GM21390 (cell line): Measurements from ENCODE around the gene MVK.
"Not testable (repeated sequence)": the region's sequence is repeated elsewhere in the genome, so short reads cannot be mapped to it uniquely, and the experiment has no call there.

Source experiments
- ATAC-seq: cut with Tn5 transposase; IDR thresholded peaks from one replicate; pipeline ENCODE4 v1.9.1; 2021; ENCODE audit not compliant: unreplicated experiment

The MVK gene

GRCh38 chr12:109588461-109589239 is 15.1 kb downstream of the MVK start:
- ATAC-seq = no peak

- ATAC-seq = no peak
Observed at GRCh38 chr12:109589240-109589590, 15.6 kb downstream of the MVK start.

- ATAC-seq = no peak
Observed at GRCh38 chr12:109589691-109590245, 16.2 kb downstream of the MVK start.

- no peak for ATAC-seq
Observed at GRCh38 chr12:109590566-109590965, 17.0 kb downstream of the MVK start.

- no peak for ATAC-seq
Observed at GRCh38 chr12:109591041-109591440, 17.4 kb downstream of the MVK start.

GRCh38 chr12:109592195-109592904 is 18.8 kb downstream of the MVK start:
- no peak for ATAC-seq

- ATAC-seq = no peak
Observed at GRCh38 chr12:109592905-109593272, 19.3 kb downstream of the MVK start.

GRCh38 chr12:109594556-109595317 is 21.1 kb downstream of the MVK start:
- no peak for ATAC-seq

- no peak for ATAC-seq
Observed at GRCh38 chr12:109595321-109595902, 21.8 kb downstream of the MVK start.

- no peak for ATAC-seq
Observed at GRCh38 chr12:109596418-109597244, 23.0 kb downstream of the MVK start.

- no peak for ATAC-seq
Observed at GRCh38 chr12:109597414-109597794, 23.8 kb downstream of the MVK start.

- ATAC-seq = no peak
Observed at GRCh38 chr12:109597795-109598427, 24.3 kb downstream of the MVK start.

GRCh38 chr12:109598428-109598854 is 24.8 kb downstream of the MVK start:
- no peak for ATAC-seq

- no peak for ATAC-seq
Observed at GRCh38 chr12:109599087-109599486, 25.5 kb downstream of the MVK start.

- no peak for ATAC-seq
Observed at GRCh38 chr12:109600481-109600880, 26.9 kb downstream of the MVK start.

GRCh38 chr12:109600995-109601394 is 27.4 kb downstream of the MVK start:
- ATAC-seq = no peak

- ATAC-seq = no peak
Observed at GRCh38 chr12:109601557-109601956, 28.0 kb downstream of the MVK start.

GRCh38 chr12:109602132-109602531 is 28.5 kb downstream of the MVK start:
- ATAC-seq = not testable (repeated sequence)

GRCh38 chr12:109604132-109604585 is 30.6 kb downstream of the MVK start:
- ATAC-seq = no peak

GRCh38 chr12:109605016-109605415 is 31.4 kb downstream of the MVK start:
- no peak for ATAC-seq
